Putamen (tissue), 1 donor: ENCODE results near the gene PHLDA2.

ENCODE experiments used
- DNase-seq: peaks from one replicate; pipeline ENCODE4 v3.0.0-alpha.2; 2016; ENCODE audit warnings: low spot score

Gene PHLDA2, protein sequence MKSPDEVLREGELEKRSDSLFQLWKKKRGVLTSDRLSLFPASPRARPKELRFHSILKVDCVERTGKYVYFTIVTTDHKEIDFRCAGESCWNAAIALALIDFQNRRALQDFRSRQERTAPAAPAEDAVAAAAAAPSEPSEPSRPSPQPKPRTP

DNA sequence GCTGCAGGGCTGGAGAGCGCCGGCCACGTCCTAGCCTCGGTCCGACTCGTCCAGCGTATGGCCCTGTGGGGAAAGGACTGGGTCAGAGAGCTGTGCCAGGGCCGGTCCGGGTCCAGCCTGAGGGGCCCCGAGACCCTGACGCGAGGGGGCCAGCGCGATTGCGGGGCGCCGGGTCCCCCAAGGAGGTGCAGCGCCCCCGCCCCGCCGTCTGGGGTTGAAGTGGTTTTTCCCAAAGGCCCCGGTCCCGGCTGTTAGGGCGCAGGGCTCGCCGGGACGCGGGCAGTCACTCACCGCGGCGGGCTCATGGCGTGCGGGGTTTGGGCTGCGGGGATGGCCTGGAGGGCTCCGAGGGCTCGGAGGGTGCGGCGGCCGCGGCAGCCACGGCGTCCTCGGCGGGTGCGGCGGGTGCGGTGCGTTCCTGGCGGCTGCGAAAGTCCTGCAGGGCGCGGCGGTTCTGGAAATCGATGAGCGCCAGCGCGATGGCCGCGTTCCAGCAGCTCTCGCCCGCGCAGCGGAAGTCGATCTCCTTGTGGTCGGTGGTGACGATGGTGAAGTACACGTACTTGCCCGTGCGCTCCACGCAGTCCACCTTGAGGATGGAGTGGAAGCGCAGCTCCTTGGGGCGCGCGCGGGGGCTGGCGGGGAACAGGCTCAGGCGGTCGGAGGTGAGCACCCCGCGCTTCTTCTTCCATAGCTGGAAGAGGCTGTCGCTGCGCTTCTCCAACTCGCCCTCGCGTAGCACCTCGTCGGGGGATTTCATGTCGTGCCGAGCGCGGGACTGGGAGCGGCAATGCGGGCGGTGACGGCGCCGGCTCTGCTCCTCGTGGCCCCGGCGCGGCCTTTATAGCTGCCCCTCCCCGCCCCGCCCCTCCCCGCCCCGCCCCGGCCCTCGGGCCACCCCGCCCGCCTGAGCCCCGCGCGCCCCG is at the start of gene PHLDA2:
PHLDA2 (minus strand) TSS at position 816 of the 926 bp plus-strand sequence; CDS start at position 760, 56 bp downstream.
- DNase-seq = no peak

DNA sequence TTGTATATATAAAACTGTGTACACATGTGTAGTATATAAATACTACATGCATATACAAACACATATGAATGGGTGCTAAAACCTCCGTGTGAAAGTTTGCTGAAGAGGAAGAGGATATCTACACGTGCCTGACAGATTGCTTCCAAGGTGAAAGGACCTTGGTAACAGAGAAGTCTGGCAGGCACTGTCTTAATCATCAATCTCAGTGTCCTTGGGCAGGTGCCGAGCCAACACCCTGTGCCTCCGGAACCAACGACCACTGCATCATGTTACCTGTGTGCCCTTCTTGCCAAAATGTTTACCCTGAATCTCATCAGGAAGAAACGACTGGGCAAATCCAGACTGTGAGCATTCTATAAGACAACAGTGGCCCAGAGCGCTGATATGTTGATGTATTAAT is 47.9 kb upstream of the PHLDA2 start:
- no peak for DNase-seq

DNA sequence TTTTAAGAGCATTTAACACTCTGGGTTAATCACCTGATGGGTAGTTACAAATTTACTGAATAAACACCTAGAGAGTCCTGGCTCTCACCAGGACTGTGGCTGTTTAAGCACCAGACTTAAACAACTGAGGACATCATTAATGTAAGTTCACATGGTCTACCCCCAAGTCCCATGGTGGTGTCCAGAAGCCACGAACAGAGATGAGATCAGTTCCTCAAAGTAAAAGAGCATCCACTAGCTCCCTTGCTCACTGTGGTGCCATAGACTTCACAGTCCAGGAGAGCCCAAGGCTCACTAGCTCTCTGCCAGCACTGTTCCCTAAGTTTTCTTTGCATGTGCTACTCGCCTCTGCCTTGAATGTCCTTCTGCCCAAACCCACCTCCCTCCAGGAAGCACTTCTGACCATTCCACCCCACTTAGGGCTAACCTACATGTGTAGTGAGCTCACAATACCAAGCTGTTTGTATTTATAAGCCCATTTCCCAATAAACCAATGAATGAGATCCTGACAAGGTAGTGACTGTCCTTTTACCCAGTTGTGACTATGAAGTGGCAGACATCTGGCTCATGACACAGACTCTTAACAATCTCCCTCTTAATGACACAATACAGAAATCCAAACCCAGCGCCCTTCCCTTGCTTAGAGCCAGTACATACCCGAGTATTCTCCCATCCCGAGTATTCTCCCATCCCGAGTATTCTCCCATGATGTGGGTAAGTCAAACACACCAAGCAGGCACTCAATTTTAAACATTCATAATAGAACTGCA is 47.3 kb upstream of the PHLDA2 start:
- DNase-seq = no peak

DNA sequence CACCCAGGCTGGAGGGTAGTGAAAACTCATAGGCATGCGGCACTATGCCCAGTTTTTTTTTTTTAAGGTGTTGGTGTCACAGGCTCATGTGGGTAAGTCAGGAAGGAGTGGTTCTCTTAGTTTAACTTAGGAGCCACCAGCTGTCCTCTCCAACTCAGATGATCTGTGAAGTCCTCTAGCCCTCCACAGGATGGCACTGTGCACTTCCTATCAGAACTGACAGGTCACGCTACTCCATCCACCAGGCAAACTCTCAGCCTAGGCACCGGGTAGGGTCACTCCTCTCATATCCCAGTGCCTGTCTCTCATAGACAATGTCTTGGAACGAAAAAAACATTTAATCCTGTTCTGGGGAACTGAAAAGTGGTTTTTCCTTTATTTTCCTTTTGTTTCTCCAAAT is 46.4 kb upstream of the PHLDA2 start:
- DNase-seq = peak; percentile 48

DNA sequence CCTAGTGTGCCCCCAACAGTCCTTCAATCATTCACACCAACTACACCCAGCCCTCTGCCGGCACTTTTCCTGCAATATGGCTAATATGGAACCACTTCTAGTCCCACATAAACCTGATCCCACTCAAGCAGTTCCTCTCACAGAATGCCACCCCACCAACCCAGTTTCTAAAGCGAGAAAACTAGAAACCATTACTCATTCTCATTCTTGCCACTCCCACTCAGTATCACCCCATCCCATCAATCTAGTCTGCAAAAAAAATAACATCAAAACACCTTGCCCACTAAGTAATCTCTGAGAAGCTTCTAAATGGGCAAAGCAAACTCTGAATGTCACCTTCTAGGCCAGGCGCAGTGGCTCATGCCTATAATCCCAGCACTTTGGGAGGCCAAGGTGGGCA is 45.1 kb upstream of the PHLDA2 start:
- DNase-seq = no peak

DNA sequence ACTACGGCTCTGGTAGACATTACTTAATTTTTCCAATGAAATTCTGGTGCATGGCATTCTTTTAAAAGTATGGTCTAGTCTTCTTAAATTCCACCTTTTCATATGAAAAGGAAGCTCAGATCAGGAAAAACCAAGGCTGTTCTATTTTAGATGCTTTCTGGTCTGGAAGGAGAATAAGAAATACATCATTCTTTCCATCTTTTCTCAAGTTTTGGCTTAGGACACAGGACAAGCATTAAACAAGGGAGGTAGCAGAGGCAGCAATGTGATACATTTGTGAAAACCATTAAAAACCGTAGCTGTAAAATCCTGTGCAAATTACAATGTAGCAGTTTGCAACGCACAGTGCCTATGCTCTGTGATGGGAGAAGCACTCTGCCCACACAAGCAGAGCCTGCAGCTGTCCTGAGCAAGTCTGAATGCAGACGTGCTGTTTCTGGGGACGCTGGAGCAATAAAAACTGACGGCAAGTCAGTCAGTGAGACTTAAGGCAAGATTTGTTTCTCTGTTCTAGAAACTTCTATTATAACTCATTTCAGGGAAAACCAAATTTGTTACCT is 39.2 kb upstream of the PHLDA2 start:
- no peak for DNase-seq

DNA sequence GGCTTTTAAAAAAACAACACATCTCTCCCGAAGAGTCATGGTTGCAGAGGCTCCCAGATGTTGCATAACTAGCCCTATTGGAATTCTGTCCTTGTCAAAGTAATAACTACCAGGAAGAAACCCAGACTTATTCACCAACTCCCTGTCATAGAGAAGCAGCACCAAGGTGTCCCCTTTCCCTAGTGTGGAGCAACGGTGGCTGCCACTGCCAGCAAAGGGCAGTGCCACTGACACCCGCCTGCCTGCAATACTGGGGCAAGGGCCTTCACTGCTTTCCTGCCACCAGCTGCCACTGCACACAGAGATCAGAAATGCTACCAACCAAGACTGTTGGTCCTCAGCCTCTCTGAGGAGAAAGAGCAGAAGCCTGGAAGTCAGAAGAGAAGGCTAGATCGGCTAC is 35.6 kb upstream of the PHLDA2 start:
- DNase-seq = no peak

DNA sequence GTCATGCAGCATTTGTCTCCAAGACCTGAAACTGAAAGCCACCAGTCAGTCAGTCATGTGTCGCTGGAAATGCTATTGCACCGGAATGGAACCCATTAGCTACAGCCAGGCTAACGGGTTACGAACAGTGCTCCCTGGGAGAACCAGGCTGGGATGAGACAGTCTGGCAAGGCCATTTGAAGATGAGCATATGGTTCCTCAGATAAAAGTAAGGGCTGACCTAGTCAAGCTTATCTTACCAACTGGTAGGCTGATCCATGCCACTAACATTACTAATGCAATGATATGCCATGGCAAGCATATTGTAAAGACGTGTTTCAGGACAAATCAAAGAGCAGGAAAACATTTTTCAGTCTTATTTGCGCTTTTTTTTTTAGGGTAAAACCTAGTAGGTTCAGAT is 34.5 kb upstream of the PHLDA2 start:
- no peak for DNase-seq

DNA sequence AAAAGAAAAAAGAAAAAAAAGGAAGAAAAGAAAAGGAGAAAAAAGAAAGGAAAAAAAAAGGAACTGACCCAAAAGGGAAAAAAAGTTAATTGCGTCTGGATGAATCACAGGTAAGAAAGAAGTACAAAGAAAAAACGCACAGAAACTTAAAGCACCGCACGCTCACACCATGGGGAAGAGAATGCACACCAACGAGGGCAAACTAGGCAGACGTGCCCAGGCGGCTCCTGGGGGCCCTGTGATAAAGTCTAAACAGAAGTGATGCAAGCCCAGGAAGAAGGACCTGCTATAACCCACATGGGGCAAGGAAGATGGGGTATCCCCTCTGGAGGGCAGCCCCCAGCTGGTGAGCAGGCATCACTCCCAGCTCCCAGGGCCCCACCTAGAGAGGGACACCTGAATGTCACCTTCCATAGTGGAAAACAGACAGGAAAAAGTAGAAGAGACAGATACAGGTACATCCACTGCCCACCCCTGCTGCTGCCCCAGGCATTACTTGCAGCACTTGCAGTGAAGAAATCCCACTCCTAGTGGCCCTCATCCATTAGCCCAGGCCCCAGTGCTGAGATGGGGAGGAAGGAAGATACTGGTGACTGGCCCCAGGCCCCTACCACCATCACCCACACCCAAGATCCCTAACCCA is 34.0 kb upstream of the PHLDA2 start:
- no peak for DNase-seq

DNA sequence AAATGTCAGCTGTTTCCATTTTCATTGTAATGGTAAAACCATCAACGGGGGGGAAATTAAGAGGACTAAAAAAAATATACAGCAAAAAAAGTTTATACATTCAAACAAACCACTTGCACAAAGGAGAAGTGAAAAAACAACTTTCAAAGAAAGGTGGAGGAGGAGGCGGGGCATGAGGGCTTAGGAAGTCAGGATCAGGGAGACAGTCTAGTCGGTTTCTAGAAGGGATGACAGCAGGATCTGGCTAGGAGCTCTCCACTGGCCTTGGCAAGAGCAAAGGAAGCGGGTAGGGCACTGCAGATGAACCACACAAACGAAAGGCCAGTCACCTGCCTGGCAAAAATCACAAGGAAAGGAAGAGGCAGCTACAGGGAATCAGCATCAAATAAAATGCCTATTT is 31.9 kb upstream of the PHLDA2 start:
- DNase-seq = no peak

DNA sequence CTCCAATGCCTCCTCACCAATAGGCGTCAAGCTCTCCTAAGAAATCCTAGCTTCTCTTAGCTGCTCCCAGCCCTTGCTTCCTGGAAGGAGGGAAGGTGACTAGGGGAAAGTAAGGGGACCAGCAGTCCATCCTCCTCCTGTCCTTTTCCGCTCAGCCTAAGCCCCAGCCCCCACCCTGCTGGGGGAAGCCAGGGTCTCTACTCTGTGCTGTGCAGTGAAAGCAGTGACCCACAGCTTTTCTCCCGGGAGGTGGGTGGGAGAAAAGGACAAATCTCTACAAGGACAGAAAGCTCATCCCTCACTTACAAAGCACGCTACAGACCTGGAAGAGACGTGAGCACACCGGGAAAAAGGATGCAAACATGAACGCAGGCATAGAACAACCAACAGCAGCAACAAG is 30.9 kb upstream of the PHLDA2 start:
- DNase-seq = no peak

DNA sequence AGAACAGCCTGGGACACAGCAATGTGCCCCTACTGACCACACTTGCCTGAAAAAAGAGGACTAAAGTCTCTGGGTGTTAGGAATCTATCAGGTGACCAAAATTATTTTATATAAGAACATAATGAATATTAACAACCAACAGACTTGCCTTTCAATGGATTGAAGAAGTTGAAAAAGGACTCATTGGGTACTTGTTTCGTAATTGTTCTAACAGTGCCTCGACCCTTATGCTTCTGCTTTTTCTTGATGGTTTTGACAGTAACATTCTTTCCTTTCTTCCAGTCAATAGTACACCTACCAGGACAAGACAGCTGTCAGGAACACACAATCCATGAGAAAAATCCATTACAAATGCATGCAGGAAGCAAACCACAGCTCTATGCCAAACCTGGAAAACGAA is 29.0 kb upstream of the PHLDA2 start:
- DNase-seq = no peak

DNA sequence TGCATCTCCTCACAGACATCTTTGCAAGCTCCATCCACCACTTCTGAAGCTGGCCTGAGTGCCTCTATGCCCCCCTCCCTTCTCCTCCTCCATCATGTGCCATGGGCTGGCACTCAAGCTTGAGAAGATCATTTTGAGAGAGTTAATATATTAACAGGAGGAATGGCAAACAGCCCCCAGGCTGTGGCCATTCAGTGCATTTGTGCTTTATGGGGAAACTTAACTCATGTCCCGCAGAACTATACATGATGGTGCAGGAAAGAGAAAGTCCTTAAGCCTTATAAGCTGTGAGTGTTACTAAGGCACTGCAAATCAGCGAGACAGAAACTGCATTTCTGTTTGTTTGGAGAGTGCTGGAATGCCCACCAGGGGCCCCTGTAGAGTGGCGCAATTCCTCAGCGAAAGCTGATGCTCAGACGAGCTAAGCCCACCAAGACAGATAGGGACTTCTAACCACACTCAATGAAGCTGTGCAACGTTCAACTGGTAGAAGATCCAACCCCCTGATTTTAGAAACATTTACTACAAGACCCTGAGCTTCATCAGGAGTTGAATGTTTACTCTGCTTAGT is 26.8 kb upstream of the PHLDA2 start:
- no peak for DNase-seq

DNA sequence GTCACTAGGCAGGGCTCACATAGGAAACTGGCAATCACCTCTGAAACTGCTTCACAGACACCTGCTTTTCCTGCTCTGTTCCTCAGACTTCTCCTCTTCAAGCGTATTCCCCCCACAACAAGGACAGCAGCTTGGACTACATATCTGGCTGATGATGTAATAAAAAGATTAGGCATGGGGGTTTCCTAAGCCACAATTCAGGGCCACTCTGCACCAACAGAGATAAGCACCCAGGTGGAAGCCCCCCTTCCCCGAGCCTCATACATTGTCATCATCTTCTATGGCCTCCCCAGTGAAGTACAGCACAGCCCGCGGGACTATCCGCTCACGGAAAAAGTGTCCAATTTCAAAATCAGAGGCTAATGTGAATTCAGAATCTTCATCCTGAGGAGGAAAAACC is 25.0 kb upstream of the PHLDA2 start:
- DNase-seq = no peak

DNA sequence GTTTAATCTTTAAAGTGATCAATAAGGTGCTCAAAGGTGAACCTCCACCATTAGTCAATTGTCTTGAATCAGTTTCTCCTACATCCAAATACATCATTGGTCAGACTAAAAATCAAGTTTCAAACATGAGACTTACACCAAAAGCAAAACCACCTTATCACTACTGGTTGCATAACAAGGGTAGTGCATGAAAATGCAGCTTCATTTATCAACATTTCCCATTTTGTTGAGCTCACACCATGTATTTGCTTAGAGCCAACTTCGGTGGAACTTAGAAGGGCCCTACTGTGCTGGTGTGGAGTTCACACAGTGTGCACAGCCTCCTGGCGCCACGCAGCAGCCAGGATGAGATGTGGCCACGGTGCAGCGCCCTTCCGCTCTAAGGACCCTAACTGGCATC is 23.1 kb upstream of the PHLDA2 start:
- DNase-seq = no peak

DNA sequence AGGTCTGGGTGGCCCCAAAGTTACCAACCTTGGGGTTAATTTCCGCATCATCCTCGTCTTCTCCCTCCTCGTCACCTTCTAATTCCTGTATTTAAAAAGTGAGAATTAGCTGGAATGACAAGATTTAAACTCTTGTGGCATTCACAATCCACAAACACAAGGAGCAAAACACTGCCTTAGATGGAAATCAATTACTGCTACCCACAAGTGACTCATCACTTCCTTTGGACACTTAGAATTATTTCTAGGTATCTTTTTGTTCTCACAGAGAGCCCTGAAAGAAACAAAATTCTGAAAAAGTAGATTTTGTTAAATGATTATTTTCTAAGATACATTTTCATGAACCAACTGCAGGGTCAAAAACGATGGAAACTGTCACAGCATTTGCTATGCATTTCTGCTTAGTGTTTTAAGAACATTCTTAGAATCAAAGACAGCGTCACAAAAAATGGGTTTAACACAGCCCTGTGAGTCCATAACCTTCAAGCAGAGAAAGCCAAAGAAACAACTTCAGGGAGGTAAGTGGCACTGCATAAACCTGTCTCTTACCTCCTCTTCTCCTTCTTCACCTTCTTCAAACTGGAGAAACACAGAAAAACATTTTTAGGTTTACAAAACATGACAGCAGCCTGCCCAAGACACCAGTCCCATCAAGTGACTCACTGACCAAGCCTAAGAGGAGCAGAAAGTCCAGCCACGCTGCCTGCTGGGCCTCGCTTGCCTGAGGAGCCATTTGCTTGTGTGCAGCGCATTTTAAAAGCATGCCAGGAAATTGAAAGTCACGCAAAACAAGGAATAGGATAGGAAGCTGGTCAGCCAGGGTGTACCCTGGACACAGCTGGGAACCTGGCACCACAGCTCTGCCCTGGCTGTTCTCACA is 22.3 kb upstream of the PHLDA2 start:
- no peak for DNase-seq

DNA sequence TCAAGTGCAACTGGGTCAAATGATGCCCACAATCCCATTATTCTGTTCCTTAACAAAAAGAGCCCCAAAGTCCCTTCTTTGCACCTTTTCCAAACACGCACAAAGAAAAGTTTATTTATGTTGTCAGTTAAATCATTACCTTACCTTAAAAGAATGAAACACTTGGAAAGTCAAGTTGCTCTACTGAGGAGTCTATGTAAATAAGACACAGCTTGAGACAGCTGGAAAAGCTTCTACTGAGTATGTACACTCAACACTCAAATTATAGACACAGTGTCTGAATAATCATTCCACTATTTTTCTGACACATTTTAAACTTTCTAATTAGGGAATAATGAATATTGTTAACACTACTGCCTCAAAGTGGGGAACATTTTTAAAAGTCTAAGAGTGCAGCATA is 21.6 kb upstream of the PHLDA2 start:
- DNase-seq = no peak

DNA sequence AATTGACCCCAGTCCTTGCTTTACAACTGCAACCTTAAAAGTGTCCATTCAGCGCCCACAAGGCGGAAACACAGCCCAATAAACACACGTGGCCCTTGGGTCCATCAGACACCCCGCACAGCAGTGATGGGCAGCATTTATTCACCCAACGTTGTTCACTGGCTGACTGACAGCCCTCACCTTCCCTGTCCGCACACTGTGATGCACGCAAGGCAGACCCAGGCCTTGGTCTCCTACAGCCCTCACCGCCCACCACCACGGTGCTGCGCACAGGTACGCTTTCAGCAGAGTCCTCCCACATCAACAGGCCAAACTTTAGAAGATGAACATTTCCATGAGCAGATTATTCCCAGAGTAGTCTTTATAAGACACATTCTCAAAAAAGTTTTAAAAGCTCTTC is 20.7 kb upstream of the PHLDA2 start:
- DNase-seq = no peak

DNA sequence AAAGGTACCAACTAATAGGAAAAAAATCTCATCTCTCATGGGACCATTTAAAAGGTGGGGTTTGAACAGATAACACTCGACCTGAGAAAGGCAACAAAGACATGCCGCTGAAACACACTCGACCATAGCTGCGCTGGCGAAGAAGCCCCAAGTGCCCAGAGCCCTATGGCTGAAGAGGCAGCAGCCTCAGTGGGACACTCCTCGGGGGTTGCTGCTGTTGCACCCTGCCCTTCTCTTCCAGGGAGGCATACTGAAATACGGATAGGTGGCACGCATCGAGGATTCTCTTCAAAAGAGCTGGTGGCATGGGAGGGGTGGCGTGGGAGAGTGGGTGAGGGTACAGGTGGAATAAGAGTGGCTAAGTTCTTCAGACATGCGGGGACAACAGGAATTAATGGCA is 18.5 kb upstream of the PHLDA2 start:
- no peak for DNase-seq

DNA sequence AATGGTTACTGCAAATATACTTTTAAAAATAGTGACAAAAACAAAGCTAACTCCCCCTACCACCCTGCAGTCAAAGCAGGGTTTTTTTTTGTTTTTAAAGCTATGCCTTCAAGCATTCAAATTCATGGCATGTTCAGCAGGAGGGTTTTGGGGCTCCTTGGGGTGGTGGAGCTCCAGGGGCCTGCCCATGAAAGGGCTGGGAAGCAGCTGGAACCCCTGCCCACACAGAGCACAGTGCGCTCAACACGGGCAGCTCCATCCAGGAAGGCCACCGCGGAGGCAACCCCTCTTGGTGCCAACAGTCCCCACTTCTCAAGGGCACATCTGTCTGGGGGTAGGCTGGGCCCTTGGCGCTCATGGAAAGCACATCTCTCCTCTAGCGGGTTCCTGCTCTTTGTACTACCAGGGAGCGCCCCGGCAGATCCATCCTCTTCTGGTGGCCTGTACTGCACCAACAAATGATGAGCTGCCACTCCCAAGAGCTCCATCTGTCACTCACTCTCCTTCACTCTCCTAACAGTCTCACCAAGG is 16.6 kb upstream of the PHLDA2 start:
- DNase-seq = no peak
